GM18505 (cell line): Measurements from ENCODE around the gene EIF4G3.
"Not testable (repeated sequence)": the region's sequence is repeated elsewhere in the genome, so short reads cannot be mapped to it uniquely, and the experiment has no call there.

Experiments used
- ATAC-seq: cut with Tn5 transposase; IDR thresholded peaks from one replicate; pipeline ENCODE4 v1.9.1; 2021; ENCODE audit not compliant: unreplicated experiment
- POLR2A ChIP-seq: IDR thresholded peaks from 4 replicates; pipeline ENCODE4 v1.6.1; 2011; ENCODE audit warnings: borderline replicate concordance; ENCODE audit not compliant: insufficient read depth, insufficient read length; ENCODE audit errors: extremely low read depth

EIF4G3 gene

DNA sequence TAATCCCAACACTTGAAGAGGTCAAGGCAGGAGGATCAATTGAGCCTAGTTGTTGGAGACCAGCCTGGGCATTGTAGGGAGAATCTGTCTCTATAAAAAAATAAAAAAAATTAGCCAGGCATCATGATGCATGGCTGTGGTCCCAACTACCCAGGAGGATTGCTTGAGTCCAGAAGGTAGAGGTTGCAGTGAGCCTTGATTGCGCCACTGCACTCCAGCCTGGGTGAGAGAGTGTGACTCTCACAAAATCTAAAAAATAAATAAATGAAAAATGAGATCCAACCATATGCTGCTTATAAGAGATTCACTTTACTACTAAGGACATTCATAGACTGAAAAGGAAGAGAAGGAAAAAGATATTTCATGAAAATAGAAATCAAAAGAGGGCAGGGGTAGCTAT lies 342.5 kb downstream of the EIF4G3 start:
- ATAC-seq: no peak
- no peak for TF ChIP-seq POLR2A

- ATAC-seq: no peak
- no peak for TF ChIP-seq POLR2A
Measured at GRCh38 chr1:20830378-20830777, 346.3 kb downstream of the EIF4G3 start.

DNA sequence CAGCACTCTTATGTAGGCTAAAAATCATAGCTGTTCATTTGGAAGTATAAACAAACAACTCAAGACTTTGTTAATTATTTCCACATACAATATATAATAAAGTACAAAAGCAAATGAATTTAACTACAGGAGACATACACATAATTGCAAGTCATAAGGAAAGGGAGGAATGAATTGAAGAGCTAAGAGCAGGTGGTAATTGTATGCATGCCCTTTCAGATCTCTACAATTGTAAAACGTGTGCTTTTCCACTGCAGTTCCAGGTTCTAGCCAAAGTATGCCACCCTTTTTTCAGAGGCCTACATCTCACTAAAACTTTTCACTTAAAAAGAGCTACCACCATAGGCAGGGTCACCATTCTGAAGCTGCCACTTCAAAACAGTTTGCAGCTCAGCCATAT lies 346.8 kb downstream of the EIF4G3 start:
- ATAC-seq: no peak
- TF ChIP-seq POLR2A: no peak

DNA sequence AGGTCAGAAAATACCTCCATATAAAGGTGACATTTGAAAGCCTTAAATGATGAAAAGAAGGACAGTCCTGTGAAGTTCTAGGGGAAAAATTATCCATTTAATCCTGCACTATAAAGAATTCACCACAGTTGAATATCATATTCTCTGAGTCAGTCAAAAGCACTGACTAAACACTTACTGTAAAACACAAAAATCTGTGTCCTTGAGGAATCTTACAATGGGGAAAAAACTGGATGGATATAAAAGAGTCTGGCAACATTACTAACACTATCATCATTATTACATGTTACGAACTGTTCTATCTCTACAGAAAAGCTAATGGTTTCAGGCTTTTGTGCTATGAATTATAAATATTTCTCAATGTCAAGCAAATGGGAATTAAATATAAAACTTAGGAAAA lies 347.2 kb downstream of the EIF4G3 start:
- no peak for ATAC-seq
- no peak for TF ChIP-seq POLR2A

- no peak for ATAC-seq
- no peak for TF ChIP-seq POLR2A
Measured at GRCh38 chr1:20823845-20824244, 352.9 kb downstream of the EIF4G3 start.

DNA sequence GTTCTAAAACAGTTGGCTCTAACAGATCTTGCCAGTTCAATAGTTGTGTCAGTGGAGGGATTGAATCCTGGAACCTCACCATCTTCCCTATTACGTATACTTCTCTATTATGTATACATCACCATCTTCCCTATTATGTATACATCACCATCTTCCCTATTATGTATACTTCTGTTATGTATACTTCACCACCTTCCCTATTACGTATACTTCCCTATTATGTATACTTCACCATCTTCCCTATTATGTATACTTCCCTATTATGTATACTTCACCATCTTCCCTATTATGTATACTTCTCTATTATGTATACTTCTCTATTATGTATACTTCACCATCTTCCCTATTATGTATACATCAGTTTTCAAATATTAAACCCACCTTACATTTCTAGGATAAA lies 355.2 kb downstream of the EIF4G3 start:
- no peak for ATAC-seq
- no peak for TF ChIP-seq POLR2A

GRCh38 chr1:20819818-20820217 lies 356.9 kb downstream of the EIF4G3 start:
- ATAC-seq: no peak
- TF ChIP-seq POLR2A: no peak

DNA sequence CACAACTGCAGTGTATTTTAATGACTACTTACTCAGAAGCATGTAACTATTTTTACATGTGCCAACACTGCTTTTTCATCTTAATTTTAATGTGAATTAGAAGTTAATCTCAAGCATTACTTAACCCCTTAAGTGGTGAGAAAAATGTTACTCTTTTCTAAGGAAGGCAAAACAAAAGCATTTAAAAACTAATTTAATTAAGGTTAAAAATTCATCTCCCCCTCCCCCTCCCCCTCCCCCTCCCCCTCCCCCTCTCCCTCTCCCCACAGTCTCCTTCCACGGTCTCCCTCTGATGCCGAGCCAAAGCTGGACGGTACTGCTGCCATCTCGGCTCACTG lies 362.2 kb downstream of the EIF4G3 start:
- ATAC-seq: no peak
- TF ChIP-seq POLR2A: no peak

DNA sequence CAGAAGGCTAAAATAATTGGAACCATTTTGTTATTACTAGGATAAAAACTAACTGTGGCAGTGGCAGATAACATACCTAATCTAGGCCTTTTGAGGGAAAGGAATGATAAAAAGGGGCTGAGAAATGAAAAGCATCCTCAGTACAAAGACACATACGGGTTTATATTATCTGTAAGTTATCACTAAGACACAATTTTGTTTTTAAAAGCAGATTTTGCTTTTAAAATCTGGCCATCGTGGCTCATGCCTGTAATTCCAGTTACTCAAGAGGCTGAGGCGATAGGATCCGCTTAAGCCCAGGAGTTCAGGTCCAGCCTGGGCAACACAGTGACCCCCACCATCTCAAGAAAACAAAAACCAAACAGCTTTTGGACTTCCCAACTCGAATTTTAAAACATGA lies 364.8 kb downstream of the EIF4G3 start:
- no peak for ATAC-seq
- no peak for TF ChIP-seq POLR2A

DNA sequence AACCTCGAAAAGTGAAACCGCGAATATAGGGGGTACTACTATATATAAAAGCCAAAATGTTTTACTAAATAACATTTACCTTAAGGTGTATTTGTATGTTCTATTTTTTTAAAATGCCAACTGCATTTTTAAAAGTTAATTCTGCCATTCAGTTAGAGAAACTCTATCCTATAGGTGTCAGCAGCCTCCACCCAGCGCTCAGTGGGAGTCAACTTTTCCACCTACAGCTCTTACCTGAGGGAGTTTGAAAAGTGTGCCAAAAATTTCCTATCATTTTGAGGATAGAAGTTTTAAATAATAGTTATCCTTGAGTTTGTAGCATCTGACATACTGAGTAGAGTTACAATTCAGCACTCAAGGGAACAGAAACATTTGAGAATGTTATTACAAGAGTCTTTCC lies 383.5 kb downstream of the EIF4G3 start:
- no peak for TF ChIP-seq POLR2A

GRCh38 chr1:20792196-20792595 lies 384.5 kb downstream of the EIF4G3 start:
- no peak for TF ChIP-seq POLR2A
- no peak for ATAC-seq

More for the DNA sequence above, 383.5 kb downstream of the EIF4G3 start:
- ATAC-seq: no peak

- no peak for ATAC-seq
- no peak for TF ChIP-seq POLR2A
Measured at GRCh38 chr1:20790785-20791184, 385.9 kb downstream of the EIF4G3 start.

DNA sequence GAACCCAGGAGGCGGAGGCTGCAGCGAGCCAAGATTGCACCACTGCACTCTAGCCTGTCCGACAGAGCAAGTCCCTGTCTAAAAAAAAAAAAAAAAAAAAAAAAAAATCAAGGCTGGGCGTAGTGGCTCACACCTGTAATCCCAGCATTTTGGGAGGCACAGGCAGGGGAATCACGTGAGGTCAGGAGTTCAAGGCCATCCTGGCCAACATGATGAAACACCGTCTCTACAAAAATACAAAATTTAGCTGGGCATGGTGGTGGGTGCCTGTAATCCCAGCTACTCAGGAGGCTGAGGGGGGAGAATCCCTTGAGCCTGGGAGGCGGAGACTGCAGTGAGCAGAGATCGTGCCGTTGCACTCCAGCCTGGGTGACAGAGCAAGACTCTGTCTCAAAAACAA lies 387.1 kb downstream of the EIF4G3 start:
- ATAC-seq: not testable (repeated sequence)

DNA sequence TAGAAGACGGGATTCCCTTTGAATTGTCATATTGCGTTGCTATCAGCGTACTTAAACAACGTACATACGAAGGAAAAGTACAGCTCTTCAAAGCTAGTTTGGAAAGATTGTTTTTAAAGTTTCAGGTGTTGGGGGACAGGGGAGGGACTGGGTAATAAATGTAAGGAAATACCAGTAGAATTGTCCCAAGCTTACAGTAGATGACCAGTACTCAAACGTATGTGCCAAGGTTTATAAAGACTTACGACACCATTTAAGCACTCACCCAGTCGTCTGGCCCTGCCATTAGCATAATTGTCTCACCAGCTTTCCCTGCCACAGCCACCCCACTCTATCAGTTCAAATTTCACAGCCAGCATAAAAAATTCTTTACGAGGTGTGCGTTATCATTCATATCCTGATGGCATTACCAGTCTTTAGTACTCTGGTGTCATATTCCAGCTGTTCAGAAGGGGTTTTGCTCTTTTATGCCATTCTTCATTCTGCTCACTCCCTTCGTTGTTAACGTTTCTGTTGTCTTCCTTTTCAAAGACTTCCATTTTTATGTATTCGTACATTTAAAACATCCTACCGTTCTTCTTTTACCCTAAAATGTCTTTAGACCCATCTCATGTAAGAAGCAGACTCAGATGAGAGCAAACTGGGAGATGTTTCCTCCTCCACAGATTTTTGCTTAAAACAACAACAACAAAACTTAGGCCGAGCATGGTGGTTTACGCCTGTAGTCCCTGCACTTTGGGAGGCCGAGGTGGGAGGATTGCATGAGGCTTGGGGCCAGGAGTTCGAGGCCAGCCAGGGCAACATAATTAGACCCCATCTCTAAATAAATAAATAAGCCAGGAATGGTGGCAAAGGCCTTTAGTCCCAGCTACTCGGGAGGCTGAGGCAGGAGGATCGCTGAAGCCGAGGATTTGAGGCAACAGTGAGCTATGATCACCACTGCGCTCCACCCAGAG lies 388.6 kb downstream of the EIF4G3 start:
- ATAC-seq: no peak
- TF ChIP-seq POLR2A: no peak
